SK-N-SH (cell line): ENCODE measurements around the gene STOX1.
"Not testable (repeated sequence)": the region's sequence is repeated elsewhere in the genome, so short reads cannot be mapped to it uniquely, and the experiment has no call there.

Source experiments
- EP300 ChIP-seq, 2 experiments: IDR thresholded peaks; 2 replicates each; pipeline versions ENCODE4 v1.4.0 to v1.6.1; 2012; ENCODE audit warnings: borderline replicate concordance in 1 of 2, low read depth in 1 of 2, low read length in 1 of 2
- GABPA ChIP-seq: IDR thresholded peaks from 2 replicates; pipeline ENCODE4 v1.4.0; 2012; ENCODE audit warnings: low read depth, mild to moderate bottlenecking
- GATA2 ChIP-seq: sonication (generic); formaldehyde crosslinking; IDR thresholded peaks from 2 replicates; pipeline ENCODE4 v1.5.0; 2020; ENCODE audit warnings: mild to moderate bottlenecking, missing genetic modification reagents
- MXI1 ChIP-seq: IDR thresholded peaks from 2 replicates; pipeline ENCODE4 v1.6.1; 2012; ENCODE audit warnings: mild to moderate bottlenecking, low read depth, low read length, improper control_type of control experiment
- POLR2AphosphoS5 ChIP-seq: IDR thresholded peaks from 2 replicates; pipeline ENCODE4 v1.6.1; 2012; ENCODE audit warnings: low read depth, low read length
- RFX5 ChIP-seq: IDR thresholded peaks from 2 replicates; pipeline ENCODE4 v1.6.1; 2012; ENCODE audit warnings: mild to moderate bottlenecking, improper control_type of control experiment, low read length
- SMC3 ChIP-seq: IDR thresholded peaks from 2 replicates; pipeline ENCODE4 v1.6.1; 2012; ENCODE audit warnings: low read depth, low read length, improper control_type of control experiment
- TAF1 ChIP-seq: IDR thresholded peaks from 2 replicates; pipeline ENCODE4 v1.6.1; 2012; ENCODE audit warnings: low read depth, mild to moderate bottlenecking, low read length, moderate library complexity, borderline replicate concordance
- YY1 ChIP-seq: IDR thresholded peaks from 2 replicates; pipeline ENCODE4 v1.4.0; 2012; ENCODE audit warnings: low read depth, mild to moderate bottlenecking
- TF ChIP-seq, protein P1 (sequence below): fragments of 200-600 bp; sonication (generic); IDR thresholded peaks from 2 replicates; pipeline ENCODE4 v1.6.1; 2017; ENCODE audit warnings: antibody characterized with exemption, mild to moderate bottlenecking, moderate library complexity
- TF ChIP-seq, protein P2 (sequence below): IDR thresholded peaks from 2 replicates; pipeline ENCODE4 v1.4.0; 2012; ENCODE audit warnings: low read depth

DNA sequence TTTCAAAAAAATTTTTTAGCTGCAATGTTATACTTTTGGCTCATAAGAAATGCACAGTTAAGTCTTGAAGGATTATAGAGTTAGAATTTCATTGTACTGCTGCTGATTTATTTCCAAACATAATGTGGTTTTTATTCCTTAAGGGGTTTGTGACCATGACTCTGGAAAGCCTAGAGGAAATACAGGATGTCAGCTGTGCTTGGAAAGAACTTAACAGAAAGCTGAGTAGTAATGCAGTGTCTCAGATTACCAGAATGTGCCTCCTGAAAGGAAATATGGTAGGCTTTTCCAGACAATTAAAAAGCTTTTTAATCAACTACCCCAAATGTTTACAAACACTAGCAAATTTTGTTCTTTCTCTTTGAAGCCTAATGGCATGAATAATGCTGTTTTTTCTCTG lies 113.6 kb downstream of the STOX1 start:
- TF ChIP-seq, protein P1, sequence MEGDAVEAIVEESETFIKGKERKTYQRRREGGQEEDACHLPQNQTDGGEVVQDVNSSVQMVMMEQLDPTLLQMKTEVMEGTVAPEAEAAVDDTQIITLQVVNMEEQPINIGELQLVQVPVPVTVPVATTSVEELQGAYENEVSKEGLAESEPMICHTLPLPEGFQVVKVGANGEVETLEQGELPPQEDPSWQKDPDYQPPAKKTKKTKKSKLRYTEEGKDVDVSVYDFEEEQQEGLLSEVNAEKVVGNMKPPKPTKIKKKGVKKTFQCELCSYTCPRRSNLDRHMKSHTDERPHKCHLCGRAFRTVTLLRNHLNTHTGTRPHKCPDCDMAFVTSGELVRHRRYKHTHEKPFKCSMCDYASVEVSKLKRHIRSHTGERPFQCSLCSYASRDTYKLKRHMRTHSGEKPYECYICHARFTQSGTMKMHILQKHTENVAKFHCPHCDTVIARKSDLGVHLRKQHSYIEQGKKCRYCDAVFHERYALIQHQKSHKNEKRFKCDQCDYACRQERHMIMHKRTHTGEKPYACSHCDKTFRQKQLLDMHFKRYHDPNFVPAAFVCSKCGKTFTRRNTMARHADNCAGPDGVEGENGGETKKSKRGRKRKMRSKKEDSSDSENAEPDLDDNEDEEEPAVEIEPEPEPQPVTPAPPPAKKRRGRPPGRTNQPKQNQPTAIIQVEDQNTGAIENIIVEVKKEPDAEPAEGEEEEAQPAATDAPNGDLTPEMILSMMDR, result not testable (repeated sequence)
- TF ChIP-seq TAF1; POLR2AphosphoS5; GABPA; MXI1; EP300 (IDR thresholded peaks at IDR 0.05; ENCODE audit: borderline replicate concordance in 1 of 2, low read depth in 1 of 2, low read length in 1 of 2); SMC3; GATA2 (CRISPR knock-in tag); RFX5; YY1: not testable (repeated sequence)
- TF ChIP-seq, protein P2, sequence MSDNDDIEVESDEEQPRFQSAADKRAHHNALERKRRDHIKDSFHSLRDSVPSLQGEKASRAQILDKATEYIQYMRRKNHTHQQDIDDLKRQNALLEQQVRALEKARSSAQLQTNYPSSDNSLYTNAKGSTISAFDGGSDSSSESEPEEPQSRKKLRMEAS, result not testable (repeated sequence)
